ENCODE data around the gene KRT10. TPM values are rescaled to one million over a fixed set of nuclear protein-coding genes. Genes with fewer than 3 reads are reported as not detected.

The KRT10 gene
- total RNA-seq, 4 donors from 2014 or later, result 5.1 to 19.0 (median 8.1) TPM

DNA sequence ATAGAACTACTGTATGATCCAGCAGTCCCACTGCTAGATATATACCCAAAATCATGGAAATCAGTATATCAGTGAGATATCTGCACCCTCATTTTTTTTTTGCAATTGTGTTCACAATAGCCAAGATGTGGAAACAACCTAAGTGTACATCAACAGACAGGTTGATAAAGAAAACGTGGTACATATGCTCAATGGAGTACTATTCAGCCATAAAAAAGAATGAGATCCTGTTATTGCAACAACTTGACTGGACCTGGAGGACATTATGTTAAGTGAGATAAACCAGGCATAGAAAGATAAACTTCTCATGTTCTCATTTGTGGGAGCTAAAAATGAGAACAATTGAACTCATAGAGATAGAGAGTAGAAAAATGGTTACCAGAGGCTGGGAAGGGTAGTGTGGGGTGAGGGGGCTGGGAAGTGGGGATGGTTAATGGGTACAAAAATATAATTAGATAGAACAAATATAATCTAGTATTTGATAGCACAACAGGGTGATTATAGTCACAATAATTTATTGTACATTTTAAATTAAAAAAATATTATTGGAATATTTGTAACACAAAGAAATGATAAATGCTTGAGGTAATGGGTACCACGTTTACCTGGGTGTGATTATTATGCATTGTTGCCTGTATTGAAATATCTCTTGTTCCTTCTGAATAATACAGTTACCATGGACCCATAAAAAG, 7.8 kb upstream of the KRT10 start:
- Histone ChIP-seq H3K27ac (no peak overlapping the region), H3K36me3 (peaks cover 0 to 9% (median 0%) of the 10 kb centered on the region in 3 donors), H3K4me1 (no peaks in the 10 kb centered on the region), H3K4me3 (no peak overlapping the region), H3K27me3 (no peaks in the 10 kb centered on the region), H3K9me3 (no peaks in the 10 kb centered on the region)
- no peak for DNase-seq
- TF ChIP-seq, protein P1, sequence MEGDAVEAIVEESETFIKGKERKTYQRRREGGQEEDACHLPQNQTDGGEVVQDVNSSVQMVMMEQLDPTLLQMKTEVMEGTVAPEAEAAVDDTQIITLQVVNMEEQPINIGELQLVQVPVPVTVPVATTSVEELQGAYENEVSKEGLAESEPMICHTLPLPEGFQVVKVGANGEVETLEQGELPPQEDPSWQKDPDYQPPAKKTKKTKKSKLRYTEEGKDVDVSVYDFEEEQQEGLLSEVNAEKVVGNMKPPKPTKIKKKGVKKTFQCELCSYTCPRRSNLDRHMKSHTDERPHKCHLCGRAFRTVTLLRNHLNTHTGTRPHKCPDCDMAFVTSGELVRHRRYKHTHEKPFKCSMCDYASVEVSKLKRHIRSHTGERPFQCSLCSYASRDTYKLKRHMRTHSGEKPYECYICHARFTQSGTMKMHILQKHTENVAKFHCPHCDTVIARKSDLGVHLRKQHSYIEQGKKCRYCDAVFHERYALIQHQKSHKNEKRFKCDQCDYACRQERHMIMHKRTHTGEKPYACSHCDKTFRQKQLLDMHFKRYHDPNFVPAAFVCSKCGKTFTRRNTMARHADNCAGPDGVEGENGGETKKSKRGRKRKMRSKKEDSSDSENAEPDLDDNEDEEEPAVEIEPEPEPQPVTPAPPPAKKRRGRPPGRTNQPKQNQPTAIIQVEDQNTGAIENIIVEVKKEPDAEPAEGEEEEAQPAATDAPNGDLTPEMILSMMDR (IDR thresholded peaks at IDR 0.05), result no peak
- TF ChIP-seq POLR2A (IDR thresholded peaks at IDR 0.05), result no peak

DNA sequence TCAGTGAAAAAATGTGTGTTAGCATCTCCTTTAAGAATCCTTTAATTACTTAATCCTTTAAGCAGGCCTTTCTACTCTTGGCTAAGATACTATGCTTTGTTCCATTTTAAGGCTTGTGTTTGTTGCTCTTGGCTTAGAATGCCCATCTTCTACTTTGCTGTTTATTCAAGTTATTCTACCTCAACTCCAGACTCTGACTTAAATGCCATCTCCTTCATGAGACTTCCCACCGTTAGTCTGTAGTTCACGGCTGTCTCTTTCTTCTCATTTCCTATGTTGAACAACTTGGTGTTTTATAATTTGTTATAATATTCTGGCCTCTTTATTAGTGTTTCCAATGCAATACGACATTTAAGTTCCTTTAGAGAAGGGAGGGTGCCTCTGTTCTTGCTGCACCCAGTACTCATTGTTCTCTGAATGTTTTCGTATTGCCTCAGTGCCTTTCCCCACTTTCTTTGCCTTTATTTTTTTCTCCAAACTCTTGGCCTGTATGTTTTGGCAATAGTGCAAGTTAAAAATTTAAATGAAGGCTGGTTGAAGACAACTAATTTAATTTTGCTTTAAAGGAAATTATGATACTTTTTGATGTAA, 6.1 kb upstream of the KRT10 start:
- TF ChIP-seq, protein P1 (IDR thresholded peaks at IDR 0.05), result no peak
- no peak for TF ChIP-seq POLR2A (IDR thresholded peaks at IDR 0.05)
- Histone ChIP-seq H3K27me3 (no peaks in the 10 kb centered on the region), H3K4me1 (no peaks in the 10 kb centered on the region), H3K27ac (no peak overlapping the region), H3K36me3 (no peaks in the 10 kb centered on the region), H3K9me3 (no peaks in the 10 kb centered on the region), H3K4me3 (no peak overlapping the region)
- DNase-seq, result no peak

DNA sequence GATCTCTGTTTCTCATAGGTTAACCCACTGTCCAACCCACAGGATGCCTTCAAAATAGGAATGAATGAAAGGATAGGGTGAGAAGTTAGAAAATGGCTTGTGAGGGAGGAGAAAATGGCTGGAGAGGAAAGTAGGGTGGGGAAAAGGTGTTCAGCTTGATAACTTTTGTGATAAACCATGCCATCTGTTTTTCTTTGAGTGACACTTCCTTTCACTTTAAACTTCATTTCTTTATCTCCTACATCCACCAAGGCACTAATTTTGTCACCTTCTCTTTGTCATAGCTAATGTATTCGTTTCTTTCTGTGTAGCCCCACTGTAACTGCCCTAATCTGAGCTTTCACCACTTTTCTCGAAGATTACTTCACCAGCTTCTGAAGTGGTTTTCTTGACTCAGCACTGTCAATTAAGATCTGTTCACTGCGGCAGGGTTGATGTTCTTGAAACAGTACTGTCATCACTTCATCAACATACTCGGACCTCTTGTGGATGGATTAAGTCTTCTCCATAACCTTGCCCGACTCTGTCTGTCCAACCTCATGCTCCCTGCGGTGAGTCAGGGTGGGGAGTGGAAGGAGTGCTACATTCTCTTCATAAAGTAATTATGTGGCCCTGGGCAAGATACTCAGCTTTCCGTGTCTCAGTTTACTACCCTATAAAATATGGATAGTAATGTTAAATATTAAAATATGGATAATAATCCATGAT, 5.5 kb upstream of the KRT10 start:
- Histone ChIP-seq H3K9me3 (no peaks in the 10 kb centered on the region), H3K4me3 (no peak overlapping the region), H3K27me3 (no peaks in the 10 kb centered on the region), H3K4me1 (no peaks in the 10 kb centered on the region), H3K36me3 (no peaks in the 10 kb centered on the region), H3K27ac (no peak overlapping the region)
- no peak for DNase-seq
- TF ChIP-seq, protein P1 (IDR thresholded peaks at IDR 0.05), result no peak
- no peak for TF ChIP-seq POLR2A (IDR thresholded peaks at IDR 0.05)

DNA sequence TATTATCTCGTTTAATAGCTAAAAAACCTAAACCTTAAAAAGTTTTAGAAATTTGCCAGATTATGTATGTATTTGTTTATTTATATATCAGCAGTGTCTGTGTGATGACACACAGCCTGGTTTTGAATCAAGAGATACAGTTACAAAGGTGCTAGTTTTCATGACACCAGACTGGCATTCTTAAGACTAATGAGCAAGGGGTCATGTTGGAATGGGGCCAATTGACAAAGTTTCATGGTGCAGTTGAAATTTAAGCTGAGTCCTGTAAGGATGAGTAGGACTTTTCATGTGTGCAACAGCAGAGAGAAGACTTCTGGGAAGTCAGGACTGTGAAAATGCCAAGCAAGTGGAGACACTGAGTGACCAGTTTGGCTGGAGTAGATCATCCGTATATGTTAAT, 3.2 kb upstream of the KRT10 start:
- H3K27ac ChIP-seq, result no peak overlapping the region
- no peaks in the 10 kb centered on the region for H3K36me3 ChIP-seq
- no peak overlapping the region for H3K4me3 ChIP-seq
- no peak for DNase-seq
- no peaks in the 10 kb centered on the region for H3K4me1 ChIP-seq
- H3K9me3 ChIP-seq, result no peaks in the 10 kb centered on the region
- no peak for TF ChIP-seq POLR2A (IDR thresholded peaks at IDR 0.05)
- TF ChIP-seq, protein P1 (IDR thresholded peaks at IDR 0.05), result no peak
- H3K27me3 ChIP-seq, result no peaks in the 10 kb centered on the region

DNA sequence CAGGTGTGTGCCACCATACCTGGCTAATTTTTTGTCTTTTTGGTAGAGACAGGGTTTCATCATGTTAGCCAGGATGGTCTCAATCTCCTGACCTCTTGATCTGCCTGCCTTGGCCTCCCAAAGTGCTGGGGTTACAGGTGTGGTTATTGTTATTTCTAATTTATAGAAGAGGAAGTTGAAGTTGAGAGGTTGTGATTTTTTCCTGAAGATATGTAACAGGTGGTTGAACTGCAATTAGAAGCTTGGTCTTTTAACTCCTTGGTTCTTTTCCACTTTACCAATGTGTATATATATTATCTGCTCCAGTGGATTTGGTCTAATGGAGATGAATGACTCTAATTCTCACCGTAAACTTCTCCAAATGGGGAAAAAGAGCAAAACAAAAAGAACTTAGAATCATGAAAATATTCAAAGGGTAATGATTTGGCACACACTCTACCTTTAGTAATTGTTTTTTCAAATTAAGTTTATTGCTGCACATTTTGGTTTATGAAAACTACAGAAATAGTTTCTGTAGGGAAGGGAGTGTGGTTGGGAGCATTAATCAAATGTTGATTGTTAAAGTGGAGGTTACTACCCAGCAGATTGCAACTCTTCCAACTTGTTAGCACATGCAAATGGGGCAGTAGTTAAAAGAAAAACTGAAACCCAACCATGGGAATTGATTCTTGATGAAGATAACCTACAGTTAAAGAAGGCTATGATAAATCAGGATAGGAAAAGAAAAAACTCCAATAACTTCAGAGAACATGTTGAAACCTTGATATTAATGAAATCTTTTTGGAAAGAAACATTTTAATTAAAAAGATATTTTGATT, 1.8 kb upstream of the KRT10 start:
- Histone ChIP-seq H3K4me1 (peaks cover 0 to 4% (median 0%) of the 10 kb centered on the region in 4 donors), H3K36me3 (no peaks in the 10 kb centered on the region), H3K4me3 (no peak overlapping the region), H3K27me3 (no peaks in the 10 kb centered on the region), H3K9me3 (no peaks in the 10 kb centered on the region), H3K27ac (no peak overlapping the region)
- TF ChIP-seq, protein P1 (IDR thresholded peaks at IDR 0.05), result no peak
- TF ChIP-seq POLR2A (IDR thresholded peaks at IDR 0.05), result no peak
- no peak for DNase-seq

Data from Peyer's patch (tissue), 4 donors.